ENCODE data around the gene HNRNPL. TPM values are rescaled to one million over a fixed set of nuclear protein-coding genes. Genes with fewer than 3 reads are reported as not detected.

HNRNPL gene
- 100 to 1,000 TPM in 4 of 6 experiments, 10 to 100 TPM in 2; 89.5 to 157 (median 102) TPM for total RNA-seq
- long read RNA-seq = 0 reads

DNA sequence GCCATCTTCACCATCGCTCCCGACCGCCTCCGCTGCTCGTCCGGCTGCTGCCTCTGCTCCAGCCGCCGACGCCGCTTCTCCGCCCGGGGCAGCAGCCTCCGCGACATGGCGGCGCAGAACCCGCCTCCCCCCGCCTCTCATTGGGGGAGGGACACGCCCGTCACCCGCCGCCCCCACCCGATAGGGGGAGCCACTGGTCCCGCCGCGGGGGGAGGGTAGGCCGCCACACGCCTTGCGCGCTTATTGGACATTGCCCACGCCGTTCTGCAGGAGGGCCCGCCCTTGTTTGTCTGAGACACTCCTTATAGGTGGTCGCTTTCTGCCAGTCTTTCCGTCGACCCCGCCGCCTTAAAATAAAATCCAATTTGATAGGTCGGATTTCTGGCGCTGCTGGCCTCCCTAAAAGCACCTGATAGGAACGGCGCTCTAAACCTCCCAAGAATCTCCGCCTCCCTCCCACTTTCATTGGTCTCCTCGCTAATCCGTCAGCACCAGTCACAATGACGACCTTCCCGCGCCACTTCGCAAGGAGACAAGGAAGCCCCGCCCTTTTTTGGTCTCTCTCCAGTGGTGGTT lies at the start of gene HNRNPL:
Gene HNRNPL (minus strand): TSS at position 127 of the 576 bp plus-strand sequence. CDS start 20 bp downstream, at position 107.
- peak; percentile 99 to 100 (median 99) for DNase-seq
- peak within 1 kb of the TSS; percentile 100 for H3K27ac ChIP-seq
- peak within 1 kb of the TSS; percentile 78 to 99 (median 91) for H3K4me3 ChIP-seq
- peak; percentile 97 for TF ChIP-seq POLR2A (IDR thresholded peaks at IDR 0.05)
- TF ChIP-seq, protein P1, sequence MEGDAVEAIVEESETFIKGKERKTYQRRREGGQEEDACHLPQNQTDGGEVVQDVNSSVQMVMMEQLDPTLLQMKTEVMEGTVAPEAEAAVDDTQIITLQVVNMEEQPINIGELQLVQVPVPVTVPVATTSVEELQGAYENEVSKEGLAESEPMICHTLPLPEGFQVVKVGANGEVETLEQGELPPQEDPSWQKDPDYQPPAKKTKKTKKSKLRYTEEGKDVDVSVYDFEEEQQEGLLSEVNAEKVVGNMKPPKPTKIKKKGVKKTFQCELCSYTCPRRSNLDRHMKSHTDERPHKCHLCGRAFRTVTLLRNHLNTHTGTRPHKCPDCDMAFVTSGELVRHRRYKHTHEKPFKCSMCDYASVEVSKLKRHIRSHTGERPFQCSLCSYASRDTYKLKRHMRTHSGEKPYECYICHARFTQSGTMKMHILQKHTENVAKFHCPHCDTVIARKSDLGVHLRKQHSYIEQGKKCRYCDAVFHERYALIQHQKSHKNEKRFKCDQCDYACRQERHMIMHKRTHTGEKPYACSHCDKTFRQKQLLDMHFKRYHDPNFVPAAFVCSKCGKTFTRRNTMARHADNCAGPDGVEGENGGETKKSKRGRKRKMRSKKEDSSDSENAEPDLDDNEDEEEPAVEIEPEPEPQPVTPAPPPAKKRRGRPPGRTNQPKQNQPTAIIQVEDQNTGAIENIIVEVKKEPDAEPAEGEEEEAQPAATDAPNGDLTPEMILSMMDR (IDR thresholded peaks at IDR 0.05) = peak; percentile 31 to 64 (median 47)
- peak; percentile 66 to 85 (median 76) for ATAC-seq
- intact Hi-C loops (cut with DNase I) = no loop called here
- peaks cover 0 to 36% (median 10%) of the 10 kb centered on the region in 4 donors for H3K4me1 ChIP-seq
- H3K27me3 ChIP-seq = no peaks in the 10 kb centered on the region
- H3K36me3 ChIP-seq = peaks cover 17 to 28% (median 22%) of the 10 kb centered on the region in 4 donors
- under 1% methylated on average over 23 of the region's 50 CpGs for WGBS (ENCODE audit: insufficient coverage, low coverage, low lambda C conversion rate, missing lambda C conversion rate)
- no peaks in the 10 kb centered on the region for H3K9me3 ChIP-seq

DNA sequence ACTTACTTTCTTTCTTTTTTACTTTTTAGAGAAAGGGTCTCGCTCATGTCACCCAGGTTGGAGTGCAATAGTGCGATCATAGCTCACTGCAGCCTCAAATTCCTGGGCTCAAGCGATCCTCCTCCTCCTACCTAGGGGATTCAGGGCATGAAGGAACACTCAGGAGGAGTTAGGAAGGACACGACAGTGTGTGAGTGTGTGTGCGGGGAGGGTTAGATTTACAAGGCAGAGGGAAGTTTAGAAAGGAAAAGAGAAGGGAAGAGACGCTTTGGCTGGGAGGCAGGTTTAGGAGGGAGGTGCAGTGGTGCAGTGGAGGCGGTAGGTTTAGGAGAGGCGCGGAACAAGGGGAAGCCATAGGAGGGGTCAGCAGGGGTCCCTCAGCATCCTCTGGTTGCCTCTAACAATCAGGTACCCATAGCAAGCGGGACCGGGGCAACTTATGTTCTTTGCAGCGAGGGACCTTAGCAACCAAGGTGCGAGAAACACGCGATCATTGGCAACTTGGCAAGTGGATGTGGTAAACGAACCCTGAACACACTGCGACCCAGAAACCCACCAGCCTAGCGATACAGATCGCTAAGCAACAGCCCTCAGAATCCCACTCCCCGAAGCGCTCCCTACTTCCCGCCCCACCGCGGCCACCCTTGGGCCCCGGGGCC lies 49.1 kb upstream of the HNRNPL start:
- H3K36me3 ChIP-seq = no peaks in the 10 kb centered on the region
- DNase-seq = no peak
- WGBS (ENCODE audit: insufficient coverage, low coverage, low lambda C conversion rate, missing lambda C conversion rate) = 5% methylated on average over 18 of the region's 25 CpGs
- peak in 3 of 4 donors; percentile 0 to 3 (median 1) for ATAC-seq
- TF ChIP-seq, protein P1 (IDR thresholded peaks at IDR 0.05) = no peak
- no peak for TF ChIP-seq POLR2A (IDR thresholded peaks at IDR 0.05)
- peak overlapping the region; percentile 80 to 91 (median 87) for H3K4me3 ChIP-seq
- H3K27ac ChIP-seq = peak overlapping the region; percentile 70 to 98 (median 85)
- intact Hi-C loops (cut with DNase I) = no loop called here
- H3K4me1 ChIP-seq = peaks cover 0 to 20% (median 7%) of the 10 kb centered on the region in 4 donors
- no peaks in the 10 kb centered on the region for H3K27me3 ChIP-seq
- no peaks in the 10 kb centered on the region for H3K9me3 ChIP-seq

DNA sequence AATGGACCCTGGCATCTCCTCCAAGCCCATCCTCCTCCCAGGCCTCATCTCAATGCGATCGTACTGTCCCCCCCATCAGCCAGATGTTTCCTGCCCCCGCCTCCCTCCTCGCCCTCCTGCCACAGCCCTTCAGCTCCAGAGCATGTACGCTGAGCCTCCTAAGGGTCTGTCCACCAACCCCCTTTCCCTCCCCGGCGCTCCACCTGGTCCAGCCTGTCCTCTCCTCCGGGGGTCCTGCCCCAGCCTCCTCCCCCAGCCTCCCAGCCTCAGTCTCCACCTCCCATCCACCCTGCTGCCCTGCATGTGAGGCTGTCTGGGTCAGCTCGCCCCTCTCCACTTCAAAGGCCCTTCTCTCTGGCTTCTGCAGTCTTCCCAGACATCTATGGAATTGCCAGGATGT lies 45.2 kb upstream of the HNRNPL start:
- Histone ChIP-seq H3K36me3 (no peaks in the 10 kb centered on the region), H3K27ac (no peak overlapping the region), H3K4me3 (no peak overlapping the region), H3K27me3 (no peaks in the 10 kb centered on the region), H3K4me1 (peaks cover 0 to 7% (median 0%) of the 10 kb centered on the region in 4 donors), H3K9me3 (no peaks in the 10 kb centered on the region)
- TF ChIP-seq, protein P1 (IDR thresholded peaks at IDR 0.05) = no peak
- TF ChIP-seq POLR2A (IDR thresholded peaks at IDR 0.05) = no peak
- 65% methylated on average over 9 of the region's 9 CpGs for WGBS (ENCODE audit: insufficient coverage, low coverage, low lambda C conversion rate, missing lambda C conversion rate)
- DNase-seq (no peak), ATAC-seq (no peak)
- intact Hi-C loops (cut with DNase I) = no loop called here

DNA sequence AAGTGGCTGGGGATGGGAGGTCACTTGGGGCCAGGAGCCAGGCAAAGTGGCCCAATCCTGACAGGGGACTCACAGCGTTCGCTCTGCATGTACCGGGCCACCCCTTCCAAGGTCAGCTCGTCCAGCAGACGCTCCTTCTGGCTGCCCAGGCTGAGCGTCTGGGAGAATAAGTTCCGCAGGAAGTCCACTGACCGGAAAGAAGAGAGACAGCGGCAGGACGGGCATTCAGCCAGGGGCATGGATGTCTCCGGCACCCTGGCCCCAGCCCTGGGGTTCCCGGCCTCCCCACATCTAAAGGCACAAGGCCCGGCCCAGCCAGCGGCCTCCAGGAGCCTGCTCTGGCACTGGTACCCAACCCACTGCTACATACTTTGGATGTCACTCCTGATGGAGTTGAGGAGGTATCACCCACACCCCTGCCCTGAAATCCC lies 43.6 kb upstream of the HNRNPL start:
- Histone ChIP-seq H3K9me3 (no peaks in the 10 kb centered on the region), H3K27me3 (no peaks in the 10 kb centered on the region), H3K4me1 (peaks cover 0 to 3% (median 0%) of the 10 kb centered on the region in 4 donors), H3K4me3 (no peak overlapping the region), H3K27ac (peak overlapping the region in 1 of 3 donors; percentile 28), H3K36me3 (peaks cover 0 to 14% (median 0%) of the 10 kb centered on the region in 4 donors)
- intact Hi-C loops (cut with DNase I) = no loop called here
- TF ChIP-seq, protein P1 (IDR thresholded peaks at IDR 0.05) = no peak
- TF ChIP-seq POLR2A (IDR thresholded peaks at IDR 0.05) = no peak
- 93% methylated on average over 3 of the region's 14 CpGs for WGBS (ENCODE audit: insufficient coverage, low coverage, low lambda C conversion rate, missing lambda C conversion rate)
- ATAC-seq (peak; percentile 29 to 64 (median 52)), DNase-seq (no peak)
